K562 (cell line): ENCODE data around the gene SUCLG1. TPM values are rescaled to one million over a fixed set of nuclear protein-coding genes. Genes with fewer than 3 reads are reported as not detected.

Experiments used
- ATAC-seq: fragments of 200-7000 bp; cut with Tn5 transposase; 3 replicates; pipeline ENCODE4 v1.9.1; 2020; ENCODE audit warnings: moderate library complexity
- BruUV-seq: library from RNA; stranded (reverse); fragments of 400-500 nt; replicated peaks from 2 replicates; lab custom pipeline; 2021; lab: Mats Ljungman, UMichigan
- CTCF ChIA-PET: fragments of 300-600 bp; formaldehyde crosslinking; extraction: SDS; loops from one replicate; lab custom pipeline; 2021; ENCODE audit warnings: low intra/inter-chr PET ratio; lab: Yijun Ruan, JAX
- POLR2A ChIA-PET: fragments of 300-600, 350-650 bp; sonication (Branson Sonifier 250); formaldehyde crosslinking; extraction: SDS; loops from one replicate; lab custom pipeline; 2021; ENCODE audit warnings: antibody characterized with exemption, inconsistent platforms; lab: Yijun Ruan, JAX
- DNase-seq, 4 experiments: peaks; one replicate each; pipeline versions ENCODE4 v3.0.0 to v3.0.0-alpha.2; 2011 to 2018; ENCODE audit warnings: low spot score in 3 of 4, mixed read lengths in 3 of 4; ENCODE audit errors: extremely low read depth in 1 of 4
- FAIRE-seq: peaks from 2 replicates; lab custom pipeline; 2011; peaks lifted over from hg19 to GRCh38; lab: Jason Lieb, UNC
- H2AFZ ChIP-seq: 2 replicates; pipeline ENCODE4 v1.6.0; 2011; ENCODE audit warnings: low read depth, low read length, control low read depth, inconsistent platforms
- H3K27ac ChIP-seq: fragments of 200-600 bp; 3 replicates; pipeline ENCODE4 v1.8.0; 2011; ENCODE audit warnings: low read depth, mild to moderate bottlenecking, control low read depth, inconsistent platforms, low read length, moderate library complexity, mixed read lengths; ENCODE audit errors: extremely low read depth
- H3K27me3 ChIP-seq, 2 experiments: fragments of 300-600 bp in 1 of 2; 2 replicates in 1 of 2; 3 replicates in 1 of 2; pipeline versions ENCODE4 v1.6.0 to v1.8.0; 2011; ENCODE audit warnings: inconsistent platforms in 2 of 2, low read length in 2 of 2, mild to moderate bottlenecking in 1 of 2, mixed read lengths in 1 of 2, moderate library complexity in 1 of 2; ENCODE audit not compliant: control insufficient read depth in 2 of 2, insufficient read depth in 2 of 2
- H3K36me3 ChIP-seq: fragments of 300-600 bp; 3 replicates; pipeline ENCODE4 v1.8.0; 2011; ENCODE audit warnings: mild to moderate bottlenecking, low read length, inconsistent platforms; ENCODE audit not compliant: control insufficient read depth, insufficient read depth
- H3K4me1 ChIP-seq, 2 experiments: fragments of 200-600 bp in 1 of 2; replicated peaks in 1 of 2; 2 replicates in 1 of 2; 3 replicates in 1 of 2; pipeline versions ENCODE4 v1.5.1 to v1.8.0; 2011; ENCODE audit warnings: inconsistent platforms in 2 of 2, low read length in 2 of 2, mild to moderate bottlenecking in 1 of 2, mixed read lengths in 1 of 2, moderate library complexity in 1 of 2; ENCODE audit not compliant: control insufficient read depth in 2 of 2, insufficient read depth in 2 of 2
- H3K4me2 ChIP-seq: 2 replicates; pipeline ENCODE4 v1.6.1; 2011; ENCODE audit warnings: low read length, control low read depth, inconsistent platforms, mixed read lengths; ENCODE audit not compliant: insufficient read depth
- H3K4me3 ChIP-seq: fragments of 200-600 bp; sonication (generic), shearing (Covaris generic); 2 replicates; pipeline ENCODE4 v1.5.1; 2016; ENCODE audit warnings: control low read depth, inconsistent platforms
- H3K79me2 ChIP-seq: fragments of 200-600 bp; 3 replicates; pipeline ENCODE4 v1.8.0; 2011; ENCODE audit warnings: low read length, inconsistent platforms; ENCODE audit not compliant: control insufficient read depth, insufficient read depth
- H3K9ac ChIP-seq, 2 experiments: 2 replicates each; pipeline versions ENCODE4 v1.6.0 to v1.6.1; 2011; ENCODE audit warnings: low read depth in 2 of 2, low read length in 2 of 2, control low read depth in 1 of 2, inconsistent platforms in 1 of 2, mild to moderate bottlenecking in 1 of 2, mixed read lengths in 1 of 2; ENCODE audit not compliant: insufficient read depth in 1 of 2
- H3K9me1 ChIP-seq: one replicate; pipeline ENCODE4 v1.6.0; 2011; ENCODE audit warnings: inconsistent platforms, mild to moderate bottlenecking, low read length, moderate library complexity; ENCODE audit not compliant: control insufficient read depth, insufficient read depth
- H3K9me3 ChIP-seq: replicated peaks from 2 replicates; pipeline ENCODE4 v1.5.1; 2011; ENCODE audit warnings: low read depth, low read length, inconsistent platforms; ENCODE audit not compliant: control insufficient read depth, insufficient read depth
- H4K20me1 ChIP-seq: replicated peaks from 2 replicates; pipeline ENCODE4 v1.6.1; 2011; ENCODE audit warnings: low read length, inconsistent platforms, mixed read lengths; ENCODE audit not compliant: control insufficient read depth, insufficient read depth
- CBFA2T3 ChIP-seq: fragments of 450-650 bp; IDR thresholded peaks from 2 replicates; pipeline ENCODE4 v1.6.1; 2017
- FOXJ3 ChIP-seq: sonication (generic); formaldehyde crosslinking; IDR thresholded peaks from 2 replicates; pipeline ENCODE4 v1.4.0; 2020; ENCODE audit warnings: mild to moderate bottlenecking, missing genetic modification reagents
- NCOA4 ChIP-seq: fragments of 450-650 bp; IDR thresholded peaks from 2 replicates; pipeline ENCODE4 v1.6.1; 2018; ENCODE audit warnings: mild to moderate bottlenecking; ENCODE audit not compliant: partially characterized antibody
- NELFE ChIP-seq: IDR thresholded peaks from 2 replicates; pipeline ENCODE4 v1.6.1; 2011; ENCODE audit warnings: mild to moderate bottlenecking; ENCODE audit not compliant: insufficient read depth, insufficient read length
- NEUROD1 ChIP-seq: fragments of 150-350 bp; IDR thresholded peaks from 2 replicates; pipeline ENCODE4 v1.6.1; 2014; ENCODE audit warnings: borderline replicate concordance, low read length, low read depth; ENCODE audit not compliant: partially characterized antibody
- PRMT5 ChIP-seq: sonication (generic); formaldehyde crosslinking; IDR thresholded peaks from 2 replicates; pipeline ENCODE4 v1.5.0; 2020; ENCODE audit warnings: missing genetic modification reagents
- TAL1 ChIP-seq: fragments of 450-650 bp; IDR thresholded peaks from 2 replicates; pipeline ENCODE4 v1.6.1; 2016; ENCODE audit warnings: mild to moderate bottlenecking
- ZBTB8A ChIP-seq: fragments of 450-650 bp; IDR thresholded peaks from 2 replicates; pipeline ENCODE4 v1.6.1; 2018; ENCODE audit warnings: mild to moderate bottlenecking, moderate library complexity; ENCODE audit not compliant: partially characterized antibody
- ZNF121 ChIP-seq: sonication (generic); formaldehyde crosslinking; conservative IDR thresholded peaks from 2 replicates; pipeline ENCODE4 v1.8.0; 2022; ENCODE audit warnings: missing genetic modification reagents
- ZNF263 ChIP-seq: sonication (generic); formaldehyde crosslinking; IDR thresholded peaks from 2 replicates; pipeline ENCODE4 v1.8.0; 2022; ENCODE audit warnings: mild to moderate bottlenecking, missing genetic modification reagents, borderline replicate concordance
- ZNF280B ChIP-seq: fragments of 250-450 bp; sonication (Bioruptor Pico); IDR thresholded peaks from 2 replicates; pipeline ENCODE4 v1.5.1; 2021; ENCODE audit warnings: mild to moderate bottlenecking
- ZNF311 ChIP-seq: fragments of 250-450 bp; sonication (Bioruptor Pico); IDR thresholded peaks from 2 replicates; pipeline ENCODE4 v1.4.0; 2020; ENCODE audit warnings: mild to moderate bottlenecking, moderate library complexity
- ZNF41 ChIP-seq: fragments of 250-450 bp; sonication (Bioruptor Pico); conservative IDR thresholded peaks from 2 replicates; pipeline ENCODE4 v1.4.0; 2020; ENCODE audit warnings: mild to moderate bottlenecking
- ZNF444 ChIP-seq: fragments of 250-450 bp; sonication (Bioruptor Pico); IDR thresholded peaks from 2 replicates; pipeline ENCODE4 v1.4.0; 2020; ENCODE audit warnings: mild to moderate bottlenecking, moderate library complexity
- WGBS: fragments of 100-300 bp; shearing (Covaris generic); methylation state at CpG from one replicate; pipeline ENCODE4 v1.1.6; 2016; ENCODE audit warnings: low coverage, mixed read lengths; ENCODE audit not compliant: insufficient coverage; ENCODE audit errors: missing lambda C conversion rate; 5-methylcytosine and 5-hydroxymethylcytosine counted together
- in situ Hi-C: fragments of 300-500 bp; cut with MboI; formaldehyde crosslinking; loops from 4 replicates; pipeline ENCODE4 v1.15.0; 2018; ENCODE audit warnings: inconsistent platforms, mixed read lengths
- intact Hi-C: fragments of 100-400 bp; cut with micrococcal nuclease; formaldehyde crosslinking; loops from 2 replicates; pipeline ENCODE4 v1.14.2; 2022
- polyA plus RNA-seq, 8 experiments: library from polyadenylated mRNA; depleted of rRNA in 4 of 8; stranded (reverse) in 5 of 8; unstranded in 3 of 8; fragments of >200 nt; fragmentation: Nextera tagmentation in 2 of 8; fragmentation: Illumina TruSeq in 1 of 8; extraction: Ambion mirVana in 2 of 8; extraction: Trizol in 1 of 8; gene quantifications; 2 replicates each; pipeline versions ENCODE4 v1.2.1 to v1.2.3, GENCODE V29; 2011 to 2014; ENCODE audit warnings: inconsistent platforms in 1 of 8, missing spikeins in 1 of 8
- total RNA-seq, 7 experiments: library from RNA; depleted of rRNA in 6 of 7; stranded (reverse); fragments of >200 nt in 6 of 7; fragmentation: Illumina TruSeq in 2 of 7; extraction: Trizol in 2 of 7; gene quantifications; 2 replicates each; pipeline versions ENCODE4 v1.2.1 to v1.2.3, GENCODE V29; 2011 to 2021; ENCODE audit warnings: low replicate concordance in 1 of 7
- TF ChIP-seq, protein P1 (sequence below), 3 experiments: IDR thresholded peaks in 2 of 3; conservative IDR thresholded peaks in 1 of 3; 2 replicates each; pipeline ENCODE4 v1.5.1; 2011 to 2012; ENCODE audit warnings: low read length in 3 of 3, mild to moderate bottlenecking in 3 of 3, control low read depth in 2 of 3, improper control_type of control experiment in 1 of 3, inconsistent platforms in 1 of 3, low read depth in 1 of 3, mixed read lengths in 1 of 3, moderate library complexity in 1 of 3; ENCODE audit not compliant: insufficient read depth in 2 of 3
- TF ChIP-seq, protein P2 (sequence below): fragments of 450-650 bp; conservative IDR thresholded peaks from 2 replicates; pipeline ENCODE4 v1.6.1; 2016; ENCODE audit warnings: missing genetic modification characterization, low read depth, mild to moderate bottlenecking, control low read depth, missing compliant biosample characterization

The SUCLG1 gene
- total and polyA plus RNA-seq, 9 of the 15 experiments (the other 6 are each of a cell fraction or from before 2014, with no cell fraction given): 90.5 to 325 (median 115) TPM

DNA sequence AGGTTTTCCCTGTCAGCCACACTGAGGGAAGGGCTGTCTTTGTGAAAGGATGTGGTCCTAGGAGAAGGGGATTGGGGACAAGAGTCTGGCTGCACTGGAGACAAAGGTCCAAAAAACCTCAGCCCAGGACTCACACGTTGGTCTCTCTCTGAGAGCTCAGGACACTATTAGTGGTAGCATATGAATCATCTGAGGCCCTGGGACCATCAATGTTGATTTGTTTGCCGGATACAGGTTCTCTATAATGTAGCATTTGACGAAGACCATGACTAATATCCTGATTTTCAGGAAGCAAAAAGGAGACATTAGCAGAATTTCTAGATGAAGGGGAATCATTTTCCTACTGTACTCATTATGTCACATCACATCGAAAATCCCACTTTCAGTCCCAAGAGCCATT is 35.0 kb upstream of the SUCLG1 start:
- H3K27me3 ChIP-seq: 0 out of 5 replicates have a peak, but pooled peaks cover 0 to 3% of the 10 kb centered on the region in 2 experiments
- TF ChIP-seq PRMT5 (no peak), NEUROD1 (no peak), NELFE (no peak), ZNF280B (no peak), CBFA2T3 (no peak), ZNF121 (CRISPR knock-in tag) (no peak), ZBTB8A (no peak), TAL1 (no peak), FOXJ3 (CRISPR knock-in tag) (no peak), NCOA4 (no peak), ZNF41 (no peak), ZNF263 (CRISPR knock-in tag) (no peak), ZNF311 (CRISPR knock-in tag) (no peak), ZNF444 (CRISPR knock-in tag) (no peak)
- TF ChIP-seq, protein P1, sequence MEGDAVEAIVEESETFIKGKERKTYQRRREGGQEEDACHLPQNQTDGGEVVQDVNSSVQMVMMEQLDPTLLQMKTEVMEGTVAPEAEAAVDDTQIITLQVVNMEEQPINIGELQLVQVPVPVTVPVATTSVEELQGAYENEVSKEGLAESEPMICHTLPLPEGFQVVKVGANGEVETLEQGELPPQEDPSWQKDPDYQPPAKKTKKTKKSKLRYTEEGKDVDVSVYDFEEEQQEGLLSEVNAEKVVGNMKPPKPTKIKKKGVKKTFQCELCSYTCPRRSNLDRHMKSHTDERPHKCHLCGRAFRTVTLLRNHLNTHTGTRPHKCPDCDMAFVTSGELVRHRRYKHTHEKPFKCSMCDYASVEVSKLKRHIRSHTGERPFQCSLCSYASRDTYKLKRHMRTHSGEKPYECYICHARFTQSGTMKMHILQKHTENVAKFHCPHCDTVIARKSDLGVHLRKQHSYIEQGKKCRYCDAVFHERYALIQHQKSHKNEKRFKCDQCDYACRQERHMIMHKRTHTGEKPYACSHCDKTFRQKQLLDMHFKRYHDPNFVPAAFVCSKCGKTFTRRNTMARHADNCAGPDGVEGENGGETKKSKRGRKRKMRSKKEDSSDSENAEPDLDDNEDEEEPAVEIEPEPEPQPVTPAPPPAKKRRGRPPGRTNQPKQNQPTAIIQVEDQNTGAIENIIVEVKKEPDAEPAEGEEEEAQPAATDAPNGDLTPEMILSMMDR (IDR thresholded peaks at IDR 0.05 in 2 of 3, conservative IDR thresholded peaks at IDR 0.05 in 1 of 3; ENCODE audit: insufficient read depth in 2 of 3, low read depth in 1 of 3, low read length in 3 of 3): no peak
- TF ChIP-seq, protein P2, sequence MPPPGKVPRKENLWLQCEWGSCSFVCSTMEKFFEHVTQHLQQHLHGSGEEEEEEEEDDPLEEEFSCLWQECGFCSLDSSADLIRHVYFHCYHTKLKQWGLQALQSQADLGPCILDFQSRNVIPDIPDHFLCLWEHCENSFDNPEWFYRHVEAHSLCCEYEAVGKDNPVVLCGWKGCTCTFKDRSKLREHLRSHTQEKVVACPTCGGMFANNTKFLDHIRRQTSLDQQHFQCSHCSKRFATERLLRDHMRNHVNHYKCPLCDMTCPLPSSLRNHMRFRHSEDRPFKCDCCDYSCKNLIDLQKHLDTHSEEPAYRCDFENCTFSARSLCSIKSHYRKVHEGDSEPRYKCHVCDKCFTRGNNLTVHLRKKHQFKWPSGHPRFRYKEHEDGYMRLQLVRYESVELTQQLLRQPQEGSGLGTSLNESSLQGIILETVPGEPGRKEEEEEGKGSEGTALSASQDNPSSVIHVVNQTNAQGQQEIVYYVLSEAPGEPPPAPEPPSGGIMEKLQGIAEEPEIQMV (tag): no peak
- POLR2A ChIA-PET: no interaction called here
- no peaks in the 10 kb centered on the region for H3K79me2 ChIP-seq
- no peaks in the 10 kb centered on the region; the same call in 1 of the 2 replicates for H4K20me1 ChIP-seq
- no peak overlapping the region for H3K27ac ChIP-seq
- no peak overlapping the region for H3K9ac ChIP-seq
- no peak for FAIRE-seq
- no peak overlapping the region for H2AFZ ChIP-seq
- no peak for DNase-seq
- intact Hi-C loops (loop anchor here (2.0 to 5.0 kb wide), 2 partner anchors 433 to 803 kb away; no protein-coding TSS in a partner anchor), in situ Hi-C loops (no loop called here)
- no peaks in the 10 kb centered on the region for H3K4me1 ChIP-seq
- H3K4me2 ChIP-seq: no peak overlapping the region
- WGBS: 0% methylated on average over 4 of the region's 4 CpGs
- no peaks in the 10 kb centered on the region for H3K9me3 ChIP-seq
- BruUV-seq: no TSS peak
- CTCF ChIA-PET: no interaction called here
- H3K9me1 ChIP-seq: no peaks in the 10 kb centered on the region
- no peak overlapping the region for H3K4me3 ChIP-seq
- ATAC-seq: no peak
- no peaks in the 10 kb centered on the region for H3K36me3 ChIP-seq
